ENCODE results near the gene MAPKBP1. TPM values are rescaled to one million over a fixed set of nuclear protein-coding genes. Genes with fewer than 3 reads are reported as not detected.

MAPKBP1 gene
- total and polyA plus RNA-seq, 9 of the 15 experiments (the other 6 are each of a cell fraction or from before 2014, with no cell fraction given): 0.15 to 9.5 (median 4.5) TPM

DNA sequence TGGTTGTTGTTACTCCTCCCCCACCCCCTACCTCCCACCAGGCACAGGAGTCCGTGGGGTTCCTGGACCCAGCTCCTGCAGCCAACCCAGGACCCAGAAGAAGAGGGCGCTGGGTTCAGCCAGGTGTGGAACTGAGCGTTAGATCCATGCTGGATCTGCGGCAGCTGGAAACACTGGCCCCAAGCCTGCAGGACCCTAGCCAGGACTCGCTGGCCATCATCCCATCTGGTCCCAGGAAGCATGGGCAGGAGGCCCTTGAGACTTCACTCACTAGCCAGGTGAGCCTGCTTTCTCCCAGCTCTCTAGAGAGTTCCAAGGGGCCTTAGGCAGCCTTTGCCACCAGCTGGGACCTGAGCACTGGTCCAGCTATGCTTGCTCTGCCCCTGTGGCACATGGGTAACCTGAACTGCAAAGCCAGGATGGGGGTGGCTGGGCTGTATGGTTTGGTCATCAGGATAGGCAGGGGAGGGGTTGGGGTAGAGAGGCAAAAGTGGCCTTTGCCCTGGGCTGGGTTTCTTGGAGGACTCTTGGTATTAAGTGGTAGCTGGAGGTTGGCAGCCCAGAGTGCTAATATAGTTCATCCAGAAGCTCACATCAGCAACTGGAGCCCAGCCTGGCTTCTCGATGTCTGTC, 46.6 kb downstream of the MAPKBP1 start:
- Histone ChIP-seq H3K4me2 (ENCODE audit: insufficient read depth, low read length) (no peak overlapping the region), H3K4me1 (replicated peaks in 1 of 2; ENCODE audit: control insufficient read depth in 2 of 2, insufficient read depth in 2 of 2, low read length in 2 of 2) (peaks cover 0 to 3% of the 10 kb centered on the region in 2 experiments; a peak in 1 of 5 replicates), H3K4me3 (no peak overlapping the region), H3K9me1 (ENCODE audit: control insufficient read depth, insufficient read depth, low read length) (no peaks in the 10 kb centered on the region), H3K27me3 (ENCODE audit: control insufficient read depth in 2 of 2, insufficient read depth in 2 of 2, low read length in 2 of 2) (no peaks in the 10 kb centered on the region), H3K79me2 (ENCODE audit: control insufficient read depth, insufficient read depth, low read length) (no peaks in the 10 kb centered on the region), H3K9me3 (replicated peaks; ENCODE audit: control insufficient read depth, insufficient read depth, low read depth, low read length) (no peaks in the 10 kb centered on the region), H3K9ac (ENCODE audit: insufficient read depth in 1 of 2, low read depth in 2 of 2, low read length in 2 of 2) (no peak overlapping the region), H4K20me1 (replicated peaks; ENCODE audit: control insufficient read depth, insufficient read depth, low read length) (no peaks in the 10 kb centered on the region), H3K36me3 (ENCODE audit: control insufficient read depth, insufficient read depth, low read length) (peaks cover 10% of the 10 kb centered on the region; the same call in 1 of the 3 replicates), H2AFZ (ENCODE audit: low read depth, low read length) (no peak overlapping the region), H3K27ac (ENCODE audit: extremely low read depth, low read depth, low read length) (no peak overlapping the region)
- intact Hi-C loops (cut with micrococcal nuclease): no loop called here
- no peak for ATAC-seq
- TF ChIP-seq ZNF589 (CRISPR knock-in tag; IDR thresholded peaks at IDR 0.05; ENCODE audit: low read depth) (no peak), POLR3G (IDR thresholded peaks at IDR 0.05; ENCODE audit: extremely low read depth, insufficient read length, insufficient replicate concordance) (no peak), SMARCE1 (IDR thresholded peaks at IDR 0.05) (no peak), KLF16 (IDR thresholded peaks at IDR 0.05) (no peak), HDAC6 (IDR thresholded peaks at IDR 0.05; ENCODE audit: low read depth, low read length) (no peak), HDGF (IDR thresholded peaks at IDR 0.05) (no peak), GATAD2A (IDR thresholded peaks at IDR 0.05) (no peak), WHSC1 (IDR thresholded peaks at IDR 0.05; ENCODE audit: low read length) (no peak), ZNF444 (CRISPR knock-in tag; IDR thresholded peaks at IDR 0.05) (no peak), TCF7 (IDR thresholded peaks at IDR 0.05; ENCODE audit: borderline replicate concordance) (no peak), UBTF (IDR thresholded peaks at IDR 0.05; ENCODE audit: borderline replicate concordance in 1 of 2, low read depth in 2 of 2, low read length in 2 of 2) (no peak), TEAD2 (tag; IDR thresholded peaks at IDR 0.05) (no peak), CBX3 (IDR thresholded peaks at IDR 0.05; ENCODE audit: borderline replicate concordance in 1 of 2, low read length in 2 of 2) (no peak), JUNB (CRISPR knock-in tag; conservative IDR thresholded peaks at IDR 0.05) (no peak)
- FAIRE-seq: no peak
- ChIA-PET CTCF (ENCODE audit: low intra/inter-chr PET ratio) (interaction anchor here (0.6 kb wide), 1 partner anchor 355 kb away, joined by 3 read pairs; no protein-coding TSS in a partner anchor), POLR2A (interaction anchor here (1.9 kb wide), 1 partner anchor 13 kb away, joined by 4 read pairs; no protein-coding TSS in a partner anchor)
- 67% methylated on average over 5 of the region's 6 CpGs for WGBS (ENCODE audit: insufficient coverage, low coverage, missing lambda C conversion rate)
- DNase-seq (ENCODE audit: extremely low read depth in 1 of 4, low spot score in 3 of 4): no peak
- BruUV-seq (replicated peaks): no TSS peak
- in situ Hi-C loops (cut with MboI): loop anchor here (25.0 kb wide), 1 partner anchor 359 kb away; no protein-coding TSS in a partner anchor

Measured in K562 (cell line).